Pancreas (tissue), 10 donors: ENCODE measurements around the gene KCNN4. TPM values are rescaled to one million over a fixed set of nuclear protein-coding genes. Genes with fewer than 3 reads are reported as not detected.

Experiments
- ATAC-seq, 4 donors: fragments of 200-7000 bp; cut with Tn5 transposase; one replicate each; pipeline versions ENCODE4 v1.8.0 to v1.9.1; 2020; ENCODE audit warnings: mild to moderate bottlenecking in 4 of 4, moderate library complexity in 4 of 4
- DNase-seq, 6 donors: peaks; one replicate each; pipeline ENCODE4 v3.0.0-alpha.2; 2020
- FAIRE-seq: peaks from 2 replicates; lab custom pipeline; 2012; peaks lifted over from hg19 to GRCh38; lab: Jason Lieb, UNC
- H3K27ac ChIP-seq, 4 donors: fragments of 200-600 bp; sonication (generic); 1 replicate in 3 of 4; 2 replicates in 1 of 4; pipeline versions ENCODE4 v1.5.0 to v1.8.0; 2020
- H3K27me3 ChIP-seq, 4 donors: fragments of 200-600 bp; one replicate each; pipeline ENCODE4 v1.8.0; 2021
- H3K36me3 ChIP-seq, 3 donors: fragments of 200-600 bp; sonication (generic) in 1 of 3; one replicate each; pipeline versions ENCODE4 v1.5.0 to v1.8.0; 2020 to 2021
- H3K4me1 ChIP-seq, 3 donors: fragments of 200-600 bp; one replicate each; pipeline ENCODE4 v1.8.0; 2021
- H3K4me3 ChIP-seq, 4 donors: fragments of 200-600 bp; sonication (generic) in 2 of 4; one replicate each; pipeline versions ENCODE4 v1.5.0 to v1.8.0; 2020 to 2021
- H3K9me3 ChIP-seq, 4 donors: fragments of 200-600 bp; one replicate each; pipeline ENCODE4 v1.8.0; 2021
- CTCF ChIP-seq, 4 donors: fragments of 200-600 bp; sonication (generic) in 3 of 4; IDR thresholded peaks; one replicate each; pipeline versions ENCODE4 v1.5.0 to v1.8.0; 2021; ENCODE audit warnings: antibody characterized with exemption in 4 of 4
- WGBS, 2 donors: extraction: QIAGEN DNeasy Blood & Tissue Kit; methylation state at CpG; one replicate each; pipeline ENCODE4 v1.1.7; 2013; 5-methylcytosine and 5-hydroxymethylcytosine counted together
- intact Hi-C, 3 donors: fragments of 100-400 bp; cut with DNase I; formaldehyde crosslinking; loops; one replicate each; pipeline versions ENCODE4 v1.11.1 to v1.14.2; 2022
- polyA plus RNA-seq, 2 donors: library from polyadenylated mRNA; stranded (reverse); fragments of 200-250 nt; gene quantifications; one replicate each; pipeline ENCODE4 v1.2.3, GENCODE V29; 2013
- total RNA-seq, 6 donors: library from RNA; stranded (reverse); fragmentation: NEBNext Ultra II Directional in 4 of 6; extraction: Animal tissue kit (Norgen Biotek cat#: 25700) in 4 of 6; gene quantifications; one replicate each; pipeline versions ENCODE4 v1.2.1 to v1.2.4, GENCODE V29; 2021 to 2023
- donor health status: healthy with polysubstance abuse.
- donor health status: DM: no; HTN: no; CAD: no; lungs with moderate emphysema.
- donor health status: DM: no; HTN: no; CAD: no.
- donor health status: control.
- donor health status: control.
- donor health status: Bipolar disorder and iron deficiency.
- donor health status: DM: yes; HTN: yes; CAD: no.
- donor health status: DM: no; HTN: no; CAD: no.
- donor health status: DM: no; HTN: no; CAD: no.
- donor health status: DM: yes; HTN: yes; CAD: no.

KCNN4 gene
- total and polyA plus RNA-seq, 8 donors = 0.43 to 2.6 (median 1.2) TPM

GRCh38 chr19:43798026-43798545, 17.3 kb upstream of the KCNN4 start:
- DNase-seq = no peak
- peak overlapping the region in 3 of 4 donors; percentile 36 to 52 (median 44) for H3K4me3 ChIP-seq
- H3K27ac ChIP-seq = no peak overlapping the region
- ATAC-seq = peak in 1 of 4 donors; percentile 5
- no peaks in the 10 kb centered on the region for H3K27me3 ChIP-seq
- no peak for TF ChIP-seq CTCF (IDR thresholded peaks at IDR 0.05)
- WGBS, 2 donors = 41 to 45% methylated on average over 5 of the region's 5 CpGs
- intact Hi-C loops = no loop called here
- no peaks in the 10 kb centered on the region for H3K36me3 ChIP-seq
- no peaks in the 10 kb centered on the region for H3K4me1 ChIP-seq
- H3K9me3 ChIP-seq = no peaks in the 10 kb centered on the region
- no peak for FAIRE-seq

GRCh38 chr19:43797556-43797955, 16.8 kb upstream of the KCNN4 start:
- intact Hi-C loops = no loop called here
- Histone ChIP-seq H3K9me3 (no peaks in the 10 kb centered on the region), H3K27me3 (no peaks in the 10 kb centered on the region), H3K4me3 (no peak overlapping the region), H3K36me3 (no peaks in the 10 kb centered on the region), H3K27ac (no peak overlapping the region), H3K4me1 (no peaks in the 10 kb centered on the region)
- DNase-seq (no peak), ATAC-seq (no peak), FAIRE-seq (no peak)
- no peak for TF ChIP-seq CTCF (IDR thresholded peaks at IDR 0.05)
- 73 to 90% methylated on average over 7 of the region's 7 CpGs for WGBS, 2 donors

- DNase-seq (no peak), ATAC-seq (no peak), FAIRE-seq (no peak)
- no peaks in the 10 kb centered on the region for H3K36me3 ChIP-seq
- WGBS, 2 donors = 38 to 71% methylated on average over 6 of the region's 6 CpGs
- no peak for TF ChIP-seq CTCF (IDR thresholded peaks at IDR 0.05)
- H3K4me1 ChIP-seq = no peaks in the 10 kb centered on the region
- intact Hi-C loops = no loop called here
- H3K27me3 ChIP-seq = no peaks in the 10 kb centered on the region
- H3K9me3 ChIP-seq = no peaks in the 10 kb centered on the region
- H3K27ac ChIP-seq = no peak overlapping the region
- no peak overlapping the region for H3K4me3 ChIP-seq
These were observed 16.3 kb upstream of the KCNN4 start for GRCh38 chr19:43797118-43797517.

DNA sequence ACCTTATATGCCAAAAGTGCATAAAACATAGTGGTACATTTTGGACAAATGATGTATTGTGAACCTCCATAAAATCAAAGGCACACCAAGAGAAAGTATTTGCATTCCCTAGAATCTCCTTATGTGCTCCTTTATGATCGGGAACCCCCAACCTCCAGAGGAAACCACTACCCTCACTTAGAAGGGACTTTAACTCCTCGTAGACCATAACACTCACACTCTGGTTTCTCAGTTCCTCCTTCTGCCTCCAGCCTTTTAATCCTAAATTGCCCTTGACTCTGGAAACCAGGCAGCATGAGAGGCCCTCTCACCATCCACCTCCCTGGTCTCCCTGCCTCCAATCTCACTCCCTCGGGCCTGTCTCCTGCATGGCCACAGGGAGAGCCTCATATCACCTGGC, 9.8 kb upstream of the KCNN4 start:
- TF ChIP-seq CTCF (IDR thresholded peaks at IDR 0.05) = no peak
- no peaks in the 10 kb centered on the region for H3K9me3 ChIP-seq
- no peak for ATAC-seq
- no peak overlapping the region for H3K4me3 ChIP-seq
- no peak overlapping the region for H3K27ac ChIP-seq
- WGBS, 2 donors = 15 to 24% methylated on average over 3 of the region's 3 CpGs
- intact Hi-C loops = no loop called here
- no peak for FAIRE-seq
- H3K36me3 ChIP-seq = no peaks in the 10 kb centered on the region
- H3K27me3 ChIP-seq = no peaks in the 10 kb centered on the region
- no peak for DNase-seq
- no peaks in the 10 kb centered on the region for H3K4me1 ChIP-seq

- 4 to 10% methylated on average over 3 of the region's 3 CpGs for WGBS, 2 donors
- TF ChIP-seq CTCF (IDR thresholded peaks at IDR 0.05) = no peak
- Histone ChIP-seq H3K9me3 (no peaks in the 10 kb centered on the region), H3K27me3 (no peaks in the 10 kb centered on the region), H3K27ac (no peak overlapping the region), H3K36me3 (no peaks in the 10 kb centered on the region), H3K4me3 (no peak overlapping the region), H3K4me1 (no peaks in the 10 kb centered on the region)
- ATAC-seq = peak in 1 of 4 donors; percentile 40
- intact Hi-C loops = no loop called here
- DNase-seq = no peak
- FAIRE-seq = no peak
These were observed 8.3 kb upstream of the KCNN4 start for GRCh38 chr19:43789029-43789428.
